ENCODE data around the gene RAPGEFL1.
"Not testable (repeated sequence)": the region's sequence is repeated elsewhere in the genome, so short reads cannot be mapped to it uniquely, and the experiment has no call there.

The RAPGEFL1 gene

GRCh38 chr17:40174514-40174913 lies 2.8 kb upstream of the RAPGEFL1 start:
- DNase-seq: no peak

- DNase-seq: no peak
Observed at GRCh38 chr17:40175928-40176753, 1.1 kb upstream of the RAPGEFL1 start.

GRCh38 chr17:40176754-40177110 lies 538 bp upstream of the RAPGEFL1 start:
- DNase-seq: no peak

GRCh38 chr17:40178021-40178601 lies 841 bp downstream of the RAPGEFL1 start:
- no peak for DNase-seq

GRCh38 chr17:40178660-40179059 lies 1.4 kb downstream of the RAPGEFL1 start:
- DNase-seq: no peak

GRCh38 chr17:40179923-40180659 lies 2.8 kb downstream of the RAPGEFL1 start:
- no peak for DNase-seq

GRCh38 chr17:40180694-40181093 lies 3.4 kb downstream of the RAPGEFL1 start:
- DNase-seq: no peak

- no peak for DNase-seq
Observed at GRCh38 chr17:40181205-40181604, 3.9 kb downstream of the RAPGEFL1 start.

GRCh38 chr17:40182606-40183005 lies 5.3 kb downstream of the RAPGEFL1 start:
- DNase-seq: no peak

GRCh38 chr17:40187238-40187637 lies 10.0 kb downstream of the RAPGEFL1 start:
- no peak for DNase-seq

- DNase-seq: no peak
Observed at GRCh38 chr17:40188694-40189093, 11.4 kb downstream of the RAPGEFL1 start.

GRCh38 chr17:40190197-40191021 lies 13.1 kb downstream of the RAPGEFL1 start:
- DNase-seq: no peak

GRCh38 chr17:40191237-40192208 lies 14.3 kb downstream of the RAPGEFL1 start:
- peak; percentile 71 for DNase-seq

- DNase-seq: no peak
Observed at GRCh38 chr17:40192961-40193360, 15.7 kb downstream of the RAPGEFL1 start.

- DNase-seq: no peak
Observed at GRCh38 chr17:40194821-40195220, 17.6 kb downstream of the RAPGEFL1 start.

- DNase-seq: no peak
Observed at GRCh38 chr17:40197550-40197949, 20.3 kb downstream of the RAPGEFL1 start.

GRCh38 chr17:40197965-40198456 lies 20.7 kb downstream of the RAPGEFL1 start:
- DNase-seq: not testable (repeated sequence)

- no peak for DNase-seq
Observed at GRCh38 chr17:40198576-40198975, 21.3 kb downstream of the RAPGEFL1 start.

- DNase-seq: no peak
Observed at GRCh38 chr17:40203131-40203530, 25.9 kb downstream of the RAPGEFL1 start.

GRCh38 chr17:40206193-40206592 lies 28.9 kb downstream of the RAPGEFL1 start:
- not testable (repeated sequence) for DNase-seq

- DNase-seq: no peak
Observed at GRCh38 chr17:40209404-40210093, 32.3 kb downstream of the RAPGEFL1 start.
